Gastrocnemius medialis (tissue), 4 donors: ENCODE data around the gene PPP1CA. TPM values are rescaled to one million over a fixed set of nuclear protein-coding genes. Genes with fewer than 3 reads are reported as not detected.
"Not testable (repeated sequence)": the region's sequence is repeated elsewhere in the genome, so short reads cannot be mapped to it uniquely, and the experiment has no call there.

ENCODE experiments used
- ATAC-seq, 2 donors: fragments of 150-250 bp; one replicate each; pipeline ENCODE4 v1.9.1; 2016
- DNase-seq, 2 donors: peaks; one replicate each; pipeline ENCODE4 v3.0.0-alpha.2; 2019
- H3K27ac ChIP-seq, 4 donors: fragments of 200-600 bp; sonication (generic); 1 replicate in 1 of 4; 2 replicates in 3 of 4; pipeline ENCODE4 v1.5.1; 2016 to 2018; ENCODE audit warnings: mild to moderate bottlenecking in 2 of 4, moderate library complexity in 1 of 4
- H3K27me3 ChIP-seq, 3 donors: fragments of 200-600 bp; sonication (generic) in 2 of 3; 1 replicate in 1 of 3; 2 replicates in 2 of 3; pipeline versions ENCODE4 v1.5.1 to v1.6.0; 2016 to 2019; ENCODE audit warnings: mild to moderate bottlenecking in 1 of 3, moderate library complexity in 1 of 3
- H3K36me3 ChIP-seq, 2 donors: fragments of 200-600 bp; sonication (generic) in 1 of 2; one replicate each; pipeline ENCODE4 v1.5.1; 2017 to 2018
- H3K4me1 ChIP-seq, 2 donors: fragments of 200-600 bp; sonication (generic) in 1 of 2; one replicate each; pipeline ENCODE4 v1.5.1; 2016 to 2017; ENCODE audit warnings: mild to moderate bottlenecking in 2 of 2
- H3K4me3 ChIP-seq, 4 donors: fragments of 200-600 bp; sonication (generic) in 3 of 4; 1 replicate in 1 of 4; 2 replicates in 3 of 4; pipeline ENCODE4 v1.5.1; 2016 to 2019; ENCODE audit warnings: mild to moderate bottlenecking in 2 of 4
- H3K9me3 ChIP-seq, 3 donors: fragments of 200-600 bp; sonication (generic) in 2 of 3; 1 replicate in 1 of 3; 2 replicates in 2 of 3; pipeline ENCODE4 v1.5.1; 2016 to 2019
- POLR2A ChIP-seq, 2 donors: fragments of 450-650 bp; IDR thresholded peaks; one replicate each; pipeline ENCODE4 v1.6.1; 2017; ENCODE audit warnings: antibody characterized with exemption in 2 of 2, mild to moderate bottlenecking in 2 of 2, moderate library complexity in 2 of 2
- in situ Hi-C, 4 donors: fragments of 200-750 bp; cut with MboI; loops; one replicate each; pipeline versions ENCODE4 v1.15.0 to v1.8.0; 2017; ENCODE audit warnings: low sequenced_read_pairs in 4 of 4
- intact Hi-C: fragments of 100-400 bp; cut with DNase I; formaldehyde crosslinking; loops from one replicate; pipeline ENCODE4 v1.15.1; 2023; ENCODE audit warnings: low total_unique reads
- total RNA-seq, 4 donors: library from RNA; depleted of rRNA; stranded (reverse); fragments of >200 nt; gene quantifications; one replicate each; pipeline versions ENCODE4 v1.1.0 to v1.2.3, GENCODE V29; 2016
- TF ChIP-seq, protein P1 (sequence below), 5 experiments: fragments of 450-650 bp in 3 of 5; fragments of 200-600 bp in 2 of 5; sonication (generic) in 2 of 5; IDR thresholded peaks in 4 of 5; conservative IDR thresholded peaks in 1 of 5; 1 replicate in 4 of 5; 2 replicates in 1 of 5; pipeline ENCODE4 v1.5.1; 2016 to 2019; ENCODE audit warnings: antibody characterized with exemption in 5 of 5, mild to moderate bottlenecking in 3 of 5, moderate library complexity in 3 of 5

PPP1CA gene
- total RNA-seq, 4 donors from 2014 or later: 78.4 to 193 (median 124) TPM

- intact Hi-C loops: loop anchor here (1.0 kb wide), 1 partner anchor 19 kb away; no protein-coding TSS in a partner anchor
- in situ Hi-C loops: not testable (repeated sequence)
Observed at GRCh38 chr11:67402192-67402839, 658 bp upstream of the PPP1CA start.

DNA sequence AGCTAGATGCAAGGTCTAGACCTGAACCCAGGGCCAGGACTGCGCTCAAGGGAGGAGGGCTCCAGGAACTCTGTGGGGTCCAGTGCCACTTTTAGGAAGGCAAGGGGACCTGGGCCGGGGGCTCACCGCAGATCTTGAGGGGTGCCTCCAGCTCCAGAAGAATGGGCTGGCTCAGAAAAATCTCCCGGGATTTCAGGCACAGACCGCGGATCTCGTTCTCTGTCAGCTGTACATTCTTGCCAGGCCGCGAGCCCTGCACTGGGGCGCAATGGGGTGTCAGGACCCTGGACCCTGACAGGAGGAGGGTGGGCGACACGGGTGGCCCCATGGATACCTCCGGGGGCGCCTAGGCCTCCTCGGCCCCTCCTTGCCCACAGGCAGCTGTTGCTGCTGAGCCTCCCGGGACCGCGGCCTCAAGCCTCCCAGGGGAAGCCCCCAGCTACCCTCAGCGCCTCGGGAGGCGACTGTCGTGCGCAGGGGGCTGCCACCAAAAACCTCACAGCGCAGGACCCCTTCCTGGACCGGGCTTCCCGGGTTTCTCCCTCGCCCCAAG is 640 bp downstream of the PPP1CA start:
- Histone ChIP-seq H3K4me1 (peaks cover 20 to 22% of the 10 kb centered on the region in 2 donors), H3K36me3 (peaks cover 0 to 39% of the 10 kb centered on the region in 2 donors), H3K9me3 (no peaks in the 10 kb centered on the region), H3K27ac (peak overlapping the region; percentile 87 to 96 (median 90)), H3K4me3 (peak overlapping the region; percentile 70 to 97 (median 80)), H3K27me3 (no peaks in the 10 kb centered on the region)
- no peak for TF ChIP-seq POLR2A (IDR thresholded peaks at IDR 0.05)
- TF ChIP-seq, protein P1, sequence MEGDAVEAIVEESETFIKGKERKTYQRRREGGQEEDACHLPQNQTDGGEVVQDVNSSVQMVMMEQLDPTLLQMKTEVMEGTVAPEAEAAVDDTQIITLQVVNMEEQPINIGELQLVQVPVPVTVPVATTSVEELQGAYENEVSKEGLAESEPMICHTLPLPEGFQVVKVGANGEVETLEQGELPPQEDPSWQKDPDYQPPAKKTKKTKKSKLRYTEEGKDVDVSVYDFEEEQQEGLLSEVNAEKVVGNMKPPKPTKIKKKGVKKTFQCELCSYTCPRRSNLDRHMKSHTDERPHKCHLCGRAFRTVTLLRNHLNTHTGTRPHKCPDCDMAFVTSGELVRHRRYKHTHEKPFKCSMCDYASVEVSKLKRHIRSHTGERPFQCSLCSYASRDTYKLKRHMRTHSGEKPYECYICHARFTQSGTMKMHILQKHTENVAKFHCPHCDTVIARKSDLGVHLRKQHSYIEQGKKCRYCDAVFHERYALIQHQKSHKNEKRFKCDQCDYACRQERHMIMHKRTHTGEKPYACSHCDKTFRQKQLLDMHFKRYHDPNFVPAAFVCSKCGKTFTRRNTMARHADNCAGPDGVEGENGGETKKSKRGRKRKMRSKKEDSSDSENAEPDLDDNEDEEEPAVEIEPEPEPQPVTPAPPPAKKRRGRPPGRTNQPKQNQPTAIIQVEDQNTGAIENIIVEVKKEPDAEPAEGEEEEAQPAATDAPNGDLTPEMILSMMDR (IDR thresholded peaks at IDR 0.05 in 4 of 5, conservative IDR thresholded peaks at IDR 0.05 in 1 of 5): no peak
- DNase-seq (no peak), ATAC-seq (peak in 1 of 2 donors; percentile 5)
- in situ Hi-C loops: no loop called here
- intact Hi-C loops: loop anchor here (1.0 kb wide), 3 partner anchors 68 to 105 kb away; partner anchors contain the start of genes AIP and TMEM134

More at GRCh38 chr11:67402192-67402839, 658 bp upstream of the PPP1CA start:
- not testable (repeated sequence) for H3K9me3 ChIP-seq, DNase-seq, H3K27me3 ChIP-seq, ATAC-seq
- peak overlapping the region; percentile 87 to 96 (median 90) for H3K27ac ChIP-seq
- H3K4me3 ChIP-seq: peak overlapping the region; percentile 35 to 97 (median 72)
- peaks cover 20% of the 10 kb centered on the region in 2 donors for H3K4me1 ChIP-seq
- peaks cover 0 to 28% of the 10 kb centered on the region in 2 donors for H3K36me3 ChIP-seq

GRCh38 chr11:67400251-67400941 is 1.3 kb downstream of the PPP1CA start:
- Histone ChIP-seq H3K36me3 (peaks cover 0 to 43% of the 10 kb centered on the region in 2 donors), H3K4me3 (peak overlapping the region; percentile 70 to 97 (median 80)), H3K9me3 (no peaks in the 10 kb centered on the region), H3K27ac (peak overlapping the region; percentile 87 to 96 (median 90)), H3K4me1 (peaks cover 20 to 22% of the 10 kb centered on the region in 2 donors), H3K27me3 (no peaks in the 10 kb centered on the region)
- DNase-seq: no peak
- ATAC-seq: no peak
- intact Hi-C loops (no loop called here), in situ Hi-C loops (no loop called here)
- TF ChIP-seq POLR2A (IDR thresholded peaks at IDR 0.05): no peak
- TF ChIP-seq, protein P1 (IDR thresholded peaks at IDR 0.05 in 4 of 5, conservative IDR thresholded peaks at IDR 0.05 in 1 of 5): no peak

DNA sequence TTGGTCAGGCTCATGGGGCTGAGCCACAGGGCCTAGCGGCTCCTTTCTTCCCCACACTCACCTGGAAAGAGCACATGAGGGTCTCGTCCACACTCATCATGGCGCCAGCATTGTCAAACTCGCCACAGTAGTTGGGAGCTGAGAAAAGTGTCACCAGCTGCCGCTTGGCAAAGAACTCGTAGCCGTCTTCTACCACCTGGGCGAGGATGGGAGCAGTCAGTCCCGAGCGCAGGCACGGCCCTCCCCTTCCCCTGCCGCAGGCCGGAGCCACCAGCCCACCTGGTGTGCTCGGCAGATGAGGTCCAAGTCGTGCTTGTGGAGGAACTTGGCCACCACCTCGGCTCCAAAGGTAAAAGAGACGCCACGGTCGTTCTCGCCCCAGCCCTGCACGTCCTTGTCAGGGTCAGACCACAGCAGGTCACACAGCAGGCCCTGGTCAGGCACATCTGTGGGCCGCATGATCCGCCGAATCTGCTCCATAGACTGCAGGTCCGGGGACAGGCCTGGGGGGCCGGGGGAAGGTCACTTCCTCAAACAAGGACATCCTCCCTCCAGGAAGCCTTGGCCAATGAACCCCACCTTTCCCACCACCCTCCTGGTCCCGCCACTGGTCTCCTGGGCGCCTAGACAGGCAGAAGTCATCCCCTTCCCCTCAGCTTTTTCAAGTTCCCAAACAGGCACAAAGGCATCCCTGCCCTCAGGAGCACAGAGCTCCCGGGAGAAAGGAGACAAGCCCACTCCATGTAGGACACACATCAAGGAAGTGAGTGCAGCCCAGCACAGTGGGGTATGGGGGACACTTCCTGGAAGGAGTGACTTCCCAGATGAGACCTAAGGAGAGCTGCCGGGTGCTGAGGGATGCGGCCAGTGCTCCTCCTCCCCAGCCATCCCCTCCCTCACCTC is 2.7 kb downstream of the PPP1CA start:
- ATAC-seq (no peak), DNase-seq (no peak)
- H3K4me1 ChIP-seq: peaks cover 20 to 22% of the 10 kb centered on the region in 2 donors
- H3K4me3 ChIP-seq: no peak overlapping the region
- intact Hi-C loops (no loop called here), in situ Hi-C loops (loop anchor here (10.0 kb wide), 2 partner anchors 76 to 106 kb away; partner anchors contain the start of genes CDK2AP2 (in 3 of the 4) and PITPNM1 (in 3 of the 4))
- peaks cover 0 to 43% of the 10 kb centered on the region in 2 donors for H3K36me3 ChIP-seq
- TF ChIP-seq, protein P1 (IDR thresholded peaks at IDR 0.05 in 4 of 5, conservative IDR thresholded peaks at IDR 0.05 in 1 of 5): no peak
- TF ChIP-seq POLR2A (IDR thresholded peaks at IDR 0.05): no peak
- H3K9me3 ChIP-seq: no peaks in the 10 kb centered on the region
- no peaks in the 10 kb centered on the region for H3K27me3 ChIP-seq
- H3K27ac ChIP-seq: no peak overlapping the region
